GM23338 (cell line): Measurements from ENCODE around the gene SUV39H2. TPM values are rescaled to one million over a fixed set of nuclear protein-coding genes. Genes with fewer than 3 reads are reported as not detected.
A peak's percentile ranks its signal among the peaks of the same experiment; 100 is the strongest.

ENCODE experiments used
- ATAC-seq: fragments of 200-7000 bp; cut with Tn5 transposase; 3 replicates; pipeline ENCODE4 v1.9.1; 2020
- DNase-seq: peaks from one replicate; pipeline ENCODE4 v3.0.0-alpha.2; 2015; ENCODE audit warnings: low spot score
- H2AFZ ChIP-seq: fragments of 200-600 bp; sonication (generic); 2 replicates; pipeline ENCODE4 v1.8.0; 2016; ENCODE audit warnings: antibody characterized with exemption, mild to moderate bottlenecking, moderate library complexity
- H3F3A ChIP-seq: fragments of 200-600 bp; sonication (generic); replicated peaks from 2 replicates; pipeline ENCODE4 v1.8.0; 2017; ENCODE audit warnings: antibody characterized with exemption, mixed run types, low read depth
- H3K27ac ChIP-seq: fragments of 200-600 bp; sonication (generic); 2 replicates; pipeline ENCODE4 v1.6.1; 2016; ENCODE audit warnings: low read depth
- H3K27me3 ChIP-seq: fragments of 200-600 bp; sonication (generic); 2 replicates; pipeline ENCODE4 v1.8.0; 2016; ENCODE audit warnings: mild to moderate bottlenecking, mixed run types, moderate library complexity; ENCODE audit not compliant: insufficient read depth
- H3K36me3 ChIP-seq: fragments of 200-600 bp; sonication (generic); 2 replicates; pipeline ENCODE4 v1.8.0; 2016; ENCODE audit warnings: mild to moderate bottlenecking; ENCODE audit not compliant: insufficient read depth
- H3K4me1 ChIP-seq: fragments of 200-600 bp; sonication (generic); 2 replicates; pipeline ENCODE4 v1.8.0; 2016; ENCODE audit warnings: mild to moderate bottlenecking, moderate library complexity; ENCODE audit not compliant: insufficient read depth
- H3K4me2 ChIP-seq: fragments of 200-600 bp; sonication (generic); 2 replicates; pipeline ENCODE4 v1.7.1; 2017; ENCODE audit warnings: mixed run types
- H3K4me3 ChIP-seq: fragments of 200-600 bp; sonication (generic); 2 replicates; pipeline ENCODE4 v1.6.1; 2016; ENCODE audit warnings: mixed run types
- H3K79me2 ChIP-seq: fragments of 200-600 bp; sonication (generic); replicated peaks from 2 replicates; pipeline ENCODE4 v1.8.0; 2017; ENCODE audit warnings: mild to moderate bottlenecking; ENCODE audit not compliant: insufficient read depth
- H3K9me2 ChIP-seq: fragments of 200-600 bp; sonication (generic); 2 replicates; pipeline ENCODE4 v1.8.0; 2017; ENCODE audit not compliant: insufficient read depth
- H4K20me1 ChIP-seq: fragments of 200-600 bp; sonication (generic); replicated peaks from 2 replicates; pipeline ENCODE4 v1.8.0; 2017; ENCODE audit warnings: mild to moderate bottlenecking; ENCODE audit not compliant: insufficient read depth
- H3K27ac Mint-ChIP-seq: 2 replicates; pipeline ENCODE4 v1.8.0; 2020; ENCODE audit warnings: inconsistent platforms, mild to moderate bottlenecking, moderate library complexity, mixed read lengths
- H3K27me3 Mint-ChIP-seq: 3 replicates; pipeline ENCODE4 v1.8.0; 2022; ENCODE audit warnings: low read depth, mild to moderate bottlenecking, moderate library complexity, mixed read lengths, inconsistent platforms; ENCODE audit not compliant: insufficient read depth, poor library complexity
- H3K36me3 Mint-ChIP-seq: 3 replicates; pipeline ENCODE4 v1.8.0; 2021; ENCODE audit warnings: low read depth, mild to moderate bottlenecking, inconsistent platforms, moderate library complexity, mixed read lengths
- H3K4me1 Mint-ChIP-seq: 3 replicates; pipeline ENCODE4 v1.8.0; 2020; ENCODE audit warnings: mild to moderate bottlenecking, inconsistent platforms, mixed read lengths
- H3K4me3 Mint-ChIP-seq: 3 replicates; pipeline ENCODE4 v1.8.0; 2021; ENCODE audit warnings: moderate library complexity, mild to moderate bottlenecking, inconsistent platforms, mixed read lengths
- H3K9me3 Mint-ChIP-seq: 3 replicates; pipeline ENCODE4 v1.8.0; 2020; ENCODE audit warnings: moderate library complexity, mild to moderate bottlenecking, inconsistent platforms, mixed read lengths
- CREB1 ChIP-seq: fragments of 250-450 bp; sonication (Bioruptor Pico); IDR thresholded peaks from 2 replicates; pipeline ENCODE4 v1.5.0; 2020; ENCODE audit warnings: low read depth, mild to moderate bottlenecking, moderate library complexity
- NANOG ChIP-seq: IDR thresholded peaks from 2 replicates; pipeline ENCODE4 v1.6.1; 2016; ENCODE audit warnings: antibody characterized with exemption, borderline replicate concordance
- STAT1 ChIP-seq: IDR thresholded peaks from one replicate; pipeline ENCODE4 v1.6.1; 2016; ENCODE audit warnings: antibody characterized with exemption; ENCODE audit not compliant: unreplicated experiment
- ZNF114 ChIP-seq: fragments of 250-450 bp; sonication (Bioruptor Pico); IDR thresholded peaks from 2 replicates; pipeline ENCODE4 v1.5.0; 2020; ENCODE audit warnings: mild to moderate bottlenecking, moderate library complexity
- polyA plus RNA-seq: library from polyadenylated mRNA; unstranded; fragments of >200 nt; fragmentation: Nextera tagmentation; extraction: Ambion mirVana; gene quantifications from 2 replicates; pipeline ENCODE4 v1.2.1, GENCODE V29; 2016
- total RNA-seq: library from RNA; depleted of rRNA; stranded (reverse); fragments of >200 nt; shearing (Covaris generic); gene quantifications from 2 replicates; pipeline ENCODE4 v1.2.3, GENCODE V29; 2014
- TF ChIP-seq, protein P1 (sequence below): IDR thresholded peaks from 2 replicates; pipeline ENCODE4 v1.6.1; 2016; ENCODE audit warnings: antibody characterized with exemption
- TF ChIP-seq, protein P2 (sequence below), 2 experiments: fragments of 200-600 bp in 1 of 2; sonication (generic) in 1 of 2; conservative IDR thresholded peaks; 2 replicates each; pipeline versions ENCODE4 v1.5.1 to v1.6.1; 2016 to 2017; ENCODE audit warnings: antibody characterized with exemption in 2 of 2, low read depth in 2 of 2, mild to moderate bottlenecking in 2 of 2, moderate library complexity in 1 of 2

SUV39H2 gene
- total and polyA plus RNA-seq, 2 experiments from 2014 or later, result 33.3 to 59.1 TPM

DNA sequence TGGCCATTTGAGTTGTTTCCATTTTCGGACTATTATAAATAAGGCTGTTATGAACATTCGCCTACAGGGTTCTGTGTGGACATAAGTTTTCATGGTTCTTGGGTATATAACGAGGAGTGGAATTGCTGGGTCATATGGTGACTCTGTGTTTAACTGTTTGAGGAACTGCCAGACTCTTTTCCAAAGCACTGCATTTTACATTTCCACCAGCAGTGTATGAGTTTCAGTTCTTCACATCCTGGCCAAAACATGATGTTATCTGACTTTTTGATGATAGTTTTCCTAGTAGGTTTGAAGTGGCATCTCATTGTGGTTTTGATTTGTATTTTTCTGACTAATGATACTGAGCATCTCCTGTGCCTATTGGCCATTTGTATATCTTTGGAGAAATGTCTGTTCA, 5.4 kb downstream of the SUV39H2 start (continued):
- TF ChIP-seq, protein P1, sequence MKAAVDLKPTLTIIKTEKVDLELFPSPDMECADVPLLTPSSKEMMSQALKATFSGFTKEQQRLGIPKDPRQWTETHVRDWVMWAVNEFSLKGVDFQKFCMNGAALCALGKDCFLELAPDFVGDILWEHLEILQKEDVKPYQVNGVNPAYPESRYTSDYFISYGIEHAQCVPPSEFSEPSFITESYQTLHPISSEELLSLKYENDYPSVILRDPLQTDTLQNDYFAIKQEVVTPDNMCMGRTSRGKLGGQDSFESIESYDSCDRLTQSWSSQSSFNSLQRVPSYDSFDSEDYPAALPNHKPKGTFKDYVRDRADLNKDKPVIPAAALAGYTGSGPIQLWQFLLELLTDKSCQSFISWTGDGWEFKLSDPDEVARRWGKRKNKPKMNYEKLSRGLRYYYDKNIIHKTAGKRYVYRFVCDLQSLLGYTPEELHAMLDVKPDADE, result no peak
- no peak for TF ChIP-seq NANOG

- peak; percentile 58 for DNase-seq
Observed at GRCh38 chr10:14889318-14889717, 10.7 kb downstream of the SUV39H2 start.

DNA sequence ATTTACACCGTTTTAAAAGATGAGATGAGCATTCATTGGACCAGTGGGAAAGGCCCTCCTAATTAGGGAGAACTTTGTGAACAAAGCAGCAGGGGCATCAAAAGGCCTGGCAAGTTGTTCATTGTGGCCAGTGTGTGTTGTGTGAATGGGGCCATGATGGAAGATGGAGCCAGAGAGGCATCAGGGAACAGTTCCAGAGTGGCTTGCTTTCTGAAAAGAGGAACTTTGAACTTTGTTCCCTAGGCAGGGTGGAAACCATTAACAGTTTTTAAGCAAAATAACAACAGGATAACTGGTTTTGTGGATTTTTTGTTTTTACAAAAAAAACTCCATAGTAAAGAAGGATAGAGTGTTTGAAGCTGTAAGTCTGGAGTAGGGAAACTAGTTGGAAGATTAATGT, 12.5 kb downstream of the SUV39H2 start:
- Histone ChIP-seq H3K9me2 (no peaks in the 10 kb centered on the region), H3K4me3 (no peak overlapping the region), H3K4me1 (no peaks in the 10 kb centered on the region), H3K79me2 (peaks cover 99% of the 10 kb centered on the region), H2AFZ (no peak overlapping the region), H3K4me2 (no peak overlapping the region), H4K20me1 (peaks cover 74% of the 10 kb centered on the region), H3F3A (no peaks in the 10 kb centered on the region), H3K27ac (no peak overlapping the region), H3K36me3 (peaks cover 7% of the 10 kb centered on the region; the same call in 1 of the 2 replicates), H3K27me3 (no peaks in the 10 kb centered on the region)
- H3K9me3 Mint-ChIP-seq, result no peaks in the 10 kb centered on the region
- TF ChIP-seq STAT1, result no peak
- TF ChIP-seq CREB1 (CRISPR knock-in tag), result no peak
- no peak for TF ChIP-seq ZNF114 (CRISPR knock-in tag)
- ATAC-seq (no peak), DNase-seq (no peak)
- H3K4me3 Mint-ChIP-seq, result no peak overlapping the region
- peaks cover 14% of the 10 kb centered on the region; the same call in 2 of the 3 replicates for H3K36me3 Mint-ChIP-seq
- H3K4me1 Mint-ChIP-seq, result peaks cover 4% of the 10 kb centered on the region; the same call in 2 of the 3 replicates
- H3K27ac Mint-ChIP-seq, result no peak overlapping the region
- no peaks in the 10 kb centered on the region for H3K27me3 Mint-ChIP-seq

More at GRCh38 chr10:14889318-14889717, 10.7 kb downstream of the SUV39H2 start:
- Histone ChIP-seq H3K4me2 (no peak overlapping the region), H3K4me3 (no peak overlapping the region), H3K79me2 (peaks cover 99% of the 10 kb centered on the region), H3K36me3 (peaks cover 7% of the 10 kb centered on the region), H2AFZ (no peak overlapping the region), H3K27me3 (no peaks in the 10 kb centered on the region), H3K4me1 (no peaks in the 10 kb centered on the region), H3K27ac (no peak overlapping the region), H3K9me2 (no peaks in the 10 kb centered on the region), H4K20me1 (peaks cover 75% of the 10 kb centered on the region), H3F3A (no peaks in the 10 kb centered on the region)
- peak; percentile 41; the same call in 2 of the 3 replicates for ATAC-seq
- Mint-ChIP-seq H3K36me3 (peaks cover 11% of the 10 kb centered on the region; the same call in 2 of the 3 replicates), H3K27ac (no peak overlapping the region), H3K4me3 (no peak overlapping the region), H3K9me3 (no peaks in the 10 kb centered on the region), H3K27me3 (no peaks in the 10 kb centered on the region), H3K4me1 (peaks cover 4% of the 10 kb centered on the region; the same call in 2 of the 3 replicates)
- TF ChIP-seq ZNF114 (CRISPR knock-in tag), result no peak
- TF ChIP-seq, protein P2, sequence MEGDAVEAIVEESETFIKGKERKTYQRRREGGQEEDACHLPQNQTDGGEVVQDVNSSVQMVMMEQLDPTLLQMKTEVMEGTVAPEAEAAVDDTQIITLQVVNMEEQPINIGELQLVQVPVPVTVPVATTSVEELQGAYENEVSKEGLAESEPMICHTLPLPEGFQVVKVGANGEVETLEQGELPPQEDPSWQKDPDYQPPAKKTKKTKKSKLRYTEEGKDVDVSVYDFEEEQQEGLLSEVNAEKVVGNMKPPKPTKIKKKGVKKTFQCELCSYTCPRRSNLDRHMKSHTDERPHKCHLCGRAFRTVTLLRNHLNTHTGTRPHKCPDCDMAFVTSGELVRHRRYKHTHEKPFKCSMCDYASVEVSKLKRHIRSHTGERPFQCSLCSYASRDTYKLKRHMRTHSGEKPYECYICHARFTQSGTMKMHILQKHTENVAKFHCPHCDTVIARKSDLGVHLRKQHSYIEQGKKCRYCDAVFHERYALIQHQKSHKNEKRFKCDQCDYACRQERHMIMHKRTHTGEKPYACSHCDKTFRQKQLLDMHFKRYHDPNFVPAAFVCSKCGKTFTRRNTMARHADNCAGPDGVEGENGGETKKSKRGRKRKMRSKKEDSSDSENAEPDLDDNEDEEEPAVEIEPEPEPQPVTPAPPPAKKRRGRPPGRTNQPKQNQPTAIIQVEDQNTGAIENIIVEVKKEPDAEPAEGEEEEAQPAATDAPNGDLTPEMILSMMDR (conservative IDR thresholded peaks at IDR 0.05; ENCODE audit: low read depth in 2 of 2), result peak; percentile 34 to 64
